Thyroid gland (tissue), 4 donors: ENCODE measurements around the gene C17orf114.
A peak's percentile ranks its signal among the peaks of the same experiment; 100 is the strongest.

Experiments
- DNase-seq, 2 donors: peaks; one replicate each; pipeline ENCODE4 v3.0.0-alpha.2; 2019
- H3K27ac ChIP-seq, 3 donors: fragments of 200-600 bp; sonication (generic); 1 replicate in 2 of 3; 2 replicates in 1 of 3; pipeline ENCODE4 v1.5.1; 2016 to 2019; ENCODE audit warnings: mild to moderate bottlenecking in 1 of 3, moderate library complexity in 1 of 3
- H3K27me3 ChIP-seq: fragments of 200-600 bp; sonication (generic); one replicate; pipeline ENCODE4 v1.5.1; 2019
- H3K36me3 ChIP-seq, 2 donors: fragments of 200-600 bp; sonication (generic); one replicate each; pipeline ENCODE4 v1.5.1; 2016 to 2019
- H3K4me1 ChIP-seq, 2 donors: fragments of 200-600 bp; sonication (generic); one replicate each; pipeline ENCODE4 v1.5.1; 2017 to 2019
- H3K4me3 ChIP-seq, 3 donors: fragments of 200-600 bp; sonication (generic); replicated peaks in 1 of 3; 1 replicate in 2 of 3; 2 replicates in 1 of 3; pipeline ENCODE4 v1.5.1; 2016; ENCODE audit warnings: mild to moderate bottlenecking in 1 of 3
- H3K9me3 ChIP-seq: fragments of 200-600 bp; sonication (generic); one replicate; pipeline ENCODE4 v1.5.1; 2017
- CTCF ChIP-seq, 6 experiments: fragments of 200-600 bp in 3 of 6; fragments of 450-650 bp in 3 of 6; sonication (generic) in 3 of 6; IDR thresholded peaks; one replicate each; pipeline ENCODE4 v1.5.1; 2016 to 2019; ENCODE audit warnings: antibody characterized with exemption in 6 of 6, mild to moderate bottlenecking in 2 of 6, inconsistent platforms in 1 of 6, moderate library complexity in 1 of 6
- POLR2A ChIP-seq, 2 donors: fragments of 450-650 bp; IDR thresholded peaks; one replicate each; pipeline ENCODE4 v1.6.1; 2017; ENCODE audit warnings: antibody characterized with exemption in 2 of 2, mild to moderate bottlenecking in 2 of 2, moderate library complexity in 1 of 2
- WGBS, 2 donors: methylation state at CpG; one replicate each; pipeline ENCODE4 v1.1.5; 2017; 5-methylcytosine and 5-hydroxymethylcytosine counted together
- intact Hi-C: fragments of 100-400 bp; cut with DNase I; formaldehyde crosslinking; loops from one replicate; pipeline ENCODE4 v1.15.1; 2023

C17orf114 gene

GRCh38 chr17:4802228-4802627 lies at the start of gene C17orf114:
C17orf114 (minus strand) TSS chr17:4802328.
- Histone ChIP-seq H3K9me3 (no peaks in the 10 kb centered on the region), H3K27me3 (no peaks in the 10 kb centered on the region), H3K27ac (no peak within 1 kb of the TSS), H3K4me3 (no peak within 1 kb of the TSS), H3K36me3 (peaks cover 14% of the 10 kb centered on the region in 2 donors), H3K4me1 (peaks cover 6 to 7% of the 10 kb centered on the region in 2 donors)
- intact Hi-C loops = no loop called here
- TF ChIP-seq POLR2A (IDR thresholded peaks at IDR 0.05) (no peak), CTCF (IDR thresholded peaks at IDR 0.05) (no peak)
- no peak for DNase-seq
- WGBS, 2 donors = 82% methylated on average over 9 of the region's 9 CpGs

GRCh38 chr17:4851084-4851483 lies 49.0 kb upstream of the C17orf114 start:
- Histone ChIP-seq H3K4me3 (no peak overlapping the region), H3K27me3 (no peaks in the 10 kb centered on the region), H3K36me3 (no peaks in the 10 kb centered on the region), H3K9me3 (no peaks in the 10 kb centered on the region), H3K27ac (no peak overlapping the region), H3K4me1 (peaks cover 4 to 48% of the 10 kb centered on the region in 2 donors)
- TF ChIP-seq CTCF (IDR thresholded peaks at IDR 0.05) = no peak
- TF ChIP-seq POLR2A (IDR thresholded peaks at IDR 0.05) = no peak
- 92 to 93% methylated on average over 3 of the region's 3 CpGs for WGBS, 2 donors
- intact Hi-C loops = no loop called here
- DNase-seq = no peak

GRCh38 chr17:4850246-4850645 lies 48.1 kb upstream of the C17orf114 start:
- Histone ChIP-seq H3K36me3 (no peaks in the 10 kb centered on the region), H3K9me3 (no peaks in the 10 kb centered on the region), H3K4me1 (peaks cover 4 to 45% of the 10 kb centered on the region in 2 donors), H3K27me3 (no peaks in the 10 kb centered on the region), H3K27ac (peak overlapping the region in 1 of 3 donors; percentile 2), H3K4me3 (no peak overlapping the region)
- intact Hi-C loops = no loop called here
- TF ChIP-seq CTCF (IDR thresholded peaks at IDR 0.05) (no peak), POLR2A (IDR thresholded peaks at IDR 0.05) (no peak)
- no peak for DNase-seq
- 93% methylated on average over 2 of the region's 2 CpGs for WGBS, 2 donors

GRCh38 chr17:4849011-4849536 lies 46.9 kb upstream of the C17orf114 start:
- Histone ChIP-seq H3K27ac (no peak overlapping the region), H3K4me3 (no peak overlapping the region), H3K36me3 (no peaks in the 10 kb centered on the region), H3K4me1 (peaks cover 1 to 37% of the 10 kb centered on the region in 2 donors), H3K27me3 (no peaks in the 10 kb centered on the region), H3K9me3 (no peaks in the 10 kb centered on the region)
- no peak for DNase-seq
- TF ChIP-seq CTCF (IDR thresholded peaks at IDR 0.05) = no peak
- TF ChIP-seq POLR2A (IDR thresholded peaks at IDR 0.05) = no peak
- intact Hi-C loops = no loop called here
- 69 to 78% methylated on average over 5 of the region's 5 CpGs for WGBS, 2 donors

GRCh38 chr17:4846635-4847390 lies 44.7 kb upstream of the C17orf114 start:
- Histone ChIP-seq H3K9me3 (no peaks in the 10 kb centered on the region), H3K4me3 (no peak overlapping the region), H3K4me1 (peaks cover 0 to 28% of the 10 kb centered on the region in 2 donors), H3K27me3 (no peaks in the 10 kb centered on the region), H3K36me3 (no peaks in the 10 kb centered on the region), H3K27ac (no peak overlapping the region)
- intact Hi-C loops = no loop called here
- 83 to 89% methylated on average over 13 of the region's 13 CpGs for WGBS, 2 donors
- TF ChIP-seq CTCF (IDR thresholded peaks at IDR 0.05) (no peak), POLR2A (IDR thresholded peaks at IDR 0.05) (no peak)
- DNase-seq = no peak
